NCI-H748 treated with DMSO at 0.1 percent for 48 hours (cell line): Measurements from ENCODE around the gene HACE1.
"Not testable (repeated sequence)": the region's sequence is repeated elsewhere in the genome, so short reads cannot be mapped to it uniquely, and the experiment has no call there.

Experiments
- DNase-seq: peaks from one replicate; lab custom pipeline; 2025; lab: John Stamatoyannopoulos, UW

Gene HACE1

GRCh38 chr6:104859225-104860146 is at the start of gene HACE1:
Gene HACE1 (minus strand): TSS chr6:104859919. CDS start chr6:104859642, 277 bp downstream.
- peak; percentile 86 for DNase-seq

GRCh38 chr6:104908888-104909525 is 49.3 kb upstream of the HACE1 start:
- DNase-seq = no peak

- no peak for DNase-seq
Observed at GRCh38 chr6:104908031-104908887, 48.5 kb upstream of the HACE1 start.

- DNase-seq = not testable (repeated sequence)
Observed at GRCh38 chr6:104898893-104899292, 39.2 kb upstream of the HACE1 start.

GRCh38 chr6:104896914-104897313 is 37.2 kb upstream of the HACE1 start:
- DNase-seq = no peak

GRCh38 chr6:104888066-104888465 is 28.3 kb upstream of the HACE1 start:
- DNase-seq = no peak

GRCh38 chr6:104887350-104887749 is 27.6 kb upstream of the HACE1 start:
- no peak for DNase-seq

- DNase-seq = no peak
Observed at GRCh38 chr6:104885518-104886043, 25.9 kb upstream of the HACE1 start.

- DNase-seq = no peak
Observed at GRCh38 chr6:104884867-104885517, 25.3 kb upstream of the HACE1 start.

GRCh38 chr6:104881964-104882668 is 22.4 kb upstream of the HACE1 start:
- DNase-seq = no peak

GRCh38 chr6:104862456-104862855 is 2.7 kb upstream of the HACE1 start:
- no peak for DNase-seq

GRCh38 chr6:104860221-104860620 is 502 bp upstream of the HACE1 start:
- DNase-seq = no peak

- DNase-seq = no peak
Observed at GRCh38 chr6:104858642-104859041, 1.1 kb downstream of the HACE1 start.

GRCh38 chr6:104855507-104855906 is 4.2 kb downstream of the HACE1 start:
- DNase-seq = no peak

- not testable (repeated sequence) for DNase-seq
Observed at GRCh38 chr6:104847721-104848120, 12.0 kb downstream of the HACE1 start.

- no peak for DNase-seq
Observed at GRCh38 chr6:104843229-104843628, 16.5 kb downstream of the HACE1 start.

GRCh38 chr6:104837158-104837557 is 22.6 kb downstream of the HACE1 start:
- DNase-seq = no peak

GRCh38 chr6:104836479-104837020 is 23.2 kb downstream of the HACE1 start:
- DNase-seq = not testable (repeated sequence)

GRCh38 chr6:104835782-104836181 is 23.9 kb downstream of the HACE1 start:
- no peak for DNase-seq

GRCh38 chr6:104829183-104829958 is 30.3 kb downstream of the HACE1 start:
- no peak for DNase-seq
